Caco-2 (cell line): ENCODE results near the gene PKP3. TPM values are rescaled to one million over a fixed set of nuclear protein-coding genes. Genes with fewer than 3 reads are reported as not detected.

Source experiments
- BruUV-seq: library from RNA; stranded (reverse); fragments of 400-500 nt; replicated peaks from 2 replicates; lab custom pipeline; 2021; lab: Mats Ljungman, UMichigan
- CTCF ChIA-PET: fragments of 300-600 bp; sonication (Branson Sonifier 250); formaldehyde crosslinking; loops from one replicate; lab custom pipeline; 2022; ENCODE audit warnings: antibody characterized with exemption; lab: Charles Lee
- POLR2A ChIA-PET: fragments of 300-600 bp; sonication (Branson Sonifier 250); formaldehyde crosslinking; loops from one replicate; lab custom pipeline; 2022; ENCODE audit warnings: antibody characterized with exemption; lab: Charles Lee
- DNase-seq, 2 experiments: peaks; one replicate each; pipeline versions ENCODE4 v3.0.0 to v3.0.0-alpha.2; 2020 to 2022
- H3K27me3 ChIP-seq: replicated peaks from 2 replicates; pipeline ENCODE4 v1.6.0; 2011; ENCODE audit warnings: low read length; ENCODE audit not compliant: control insufficient read depth, insufficient read depth
- H3K36me3 ChIP-seq: 2 replicates; pipeline ENCODE4 v1.5.1; 2011; ENCODE audit warnings: low read length; ENCODE audit not compliant: control insufficient read depth, insufficient read depth
- H3K4me1 ChIP-seq: fragments of 250-450 bp; sonication (Bioruptor Pico); 2 replicates; pipeline ENCODE4 v1.5.1; 2020; ENCODE audit warnings: mild to moderate bottlenecking
- H3K4me3 ChIP-seq: 2 replicates; pipeline ENCODE4 v1.5.1; 2011; ENCODE audit warnings: low read depth, mild to moderate bottlenecking, control low read depth, low read length
- H3K9me3 ChIP-seq: fragments of 250-450 bp; sonication (Bioruptor Pico); 2 replicates; pipeline ENCODE4 v1.5.1; 2020; ENCODE audit warnings: mild to moderate bottlenecking, moderate library complexity
- H3K27ac Mint-ChIP-seq: one replicate; pipeline ENCODE4 v1.8.0; 2022; ENCODE audit warnings: mixed read lengths; ENCODE audit not compliant: unreplicated experiment
- H3K27me3 Mint-ChIP-seq: one replicate; pipeline ENCODE4 v1.8.0; 2022; ENCODE audit warnings: mixed read lengths; ENCODE audit not compliant: insufficient read depth, unreplicated experiment
- H3K36me3 Mint-ChIP-seq: one replicate; pipeline ENCODE4 v1.8.0; 2022; ENCODE audit warnings: mild to moderate bottlenecking, mixed read lengths; ENCODE audit not compliant: insufficient read depth, unreplicated experiment
- H3K4me1 Mint-ChIP-seq: one replicate; pipeline ENCODE4 v1.8.0; 2022; ENCODE audit warnings: low read depth, mixed read lengths; ENCODE audit not compliant: unreplicated experiment
- H3K4me3 Mint-ChIP-seq: one replicate; pipeline ENCODE4 v1.8.0; 2022; ENCODE audit warnings: mild to moderate bottlenecking, moderate library complexity, mixed read lengths; ENCODE audit not compliant: unreplicated experiment
- H3K9me3 Mint-ChIP-seq: one replicate; pipeline ENCODE4 v1.8.0; 2022; ENCODE audit warnings: mixed read lengths; ENCODE audit not compliant: unreplicated experiment
- CTCF ChIP-seq, 2 experiments: fragments of 200-600 bp in 1 of 2; IDR thresholded peaks; 1 replicate in 1 of 2; 2 replicates in 1 of 2; pipeline versions ENCODE4 v1.5.1 to v1.8.0; 2011 to 2022; ENCODE audit warnings: antibody characterized with exemption in 1 of 2, control low read depth in 1 of 2, inconsistent platforms in 1 of 2, low read depth in 1 of 2, low read length in 1 of 2, mild to moderate bottlenecking in 1 of 2, moderate library complexity in 1 of 2; ENCODE audit not compliant: insufficient read depth in 1 of 2, severe bottlenecking in 1 of 2, unreplicated experiment in 1 of 2
- intact Hi-C: fragments of 100-400 bp; cut with micrococcal nuclease; formaldehyde crosslinking; loops from one replicate; pipeline ENCODE4 v1.10.0; 2022; ENCODE audit not compliant: unreplicated experiment
- total RNA-seq: library from RNA; stranded (reverse); gene quantifications from 2 replicates; pipeline ENCODE4 v1.2.3, GENCODE V29; 2022

PKP3 gene
- total RNA-seq, 1 experiment from 2014 or later = 149 TPM

DNA sequence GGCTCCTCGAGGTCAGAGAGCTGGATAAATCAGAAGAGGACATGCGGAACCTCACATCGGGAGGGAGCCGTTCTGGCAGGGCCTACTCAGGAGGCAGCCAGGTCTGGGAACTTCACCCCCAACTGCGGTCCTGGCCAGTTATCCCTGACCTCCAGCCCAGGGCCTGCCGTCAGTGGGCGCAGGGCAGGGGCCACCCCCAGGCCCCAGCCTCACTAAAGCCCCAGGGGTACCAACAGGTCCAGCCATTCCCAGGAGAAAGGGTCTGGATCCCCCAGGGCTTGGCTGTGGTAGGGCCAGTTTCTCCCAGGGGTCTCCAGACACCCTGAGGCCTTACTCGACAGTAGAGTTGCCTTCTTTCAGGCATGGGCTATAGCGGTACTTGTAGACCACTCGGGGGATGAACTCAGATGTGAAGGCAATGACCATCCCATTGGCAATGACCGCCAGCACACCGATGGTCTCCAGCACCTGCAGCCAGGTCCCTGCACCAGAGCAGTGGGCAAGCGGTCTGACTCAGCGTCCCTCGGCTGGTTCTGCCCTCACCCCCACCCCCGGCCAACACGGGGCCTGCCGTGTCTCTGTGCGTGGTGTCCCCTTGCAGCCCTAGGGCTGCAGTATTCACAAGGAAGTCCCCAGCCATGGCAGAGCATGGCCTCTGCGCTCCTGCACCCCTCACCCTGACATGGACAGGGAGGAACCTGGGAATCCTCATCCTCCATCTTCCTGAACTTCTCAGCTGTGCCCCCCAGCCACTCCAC lies 25.4 kb downstream of the PKP3 start:
- Mint-ChIP-seq H3K4me1 (peaks cover 15% of the 10 kb centered on the region), H3K36me3 (peaks cover 53% of the 10 kb centered on the region), H3K27me3 (no peaks in the 10 kb centered on the region), H3K4me3 (no peak overlapping the region), H3K9me3 (no peaks in the 10 kb centered on the region), H3K27ac (no peak overlapping the region)
- peaks cover 2% of the 10 kb centered on the region; the same call in 1 of the 2 replicates for H3K36me3 ChIP-seq
- no peak for TF ChIP-seq CTCF (IDR thresholded peaks at IDR 0.05; ENCODE audit: insufficient read depth in 1 of 2, low read depth in 1 of 2, low read length in 1 of 2, severe bottlenecking in 1 of 2, unreplicated experiment in 1 of 2)
- ChIA-PET CTCF (no interaction called here), POLR2A (no interaction called here)
- no TSS peak for BruUV-seq
- no peak overlapping the region for H3K4me3 ChIP-seq
- peaks cover 37% of the 10 kb centered on the region for H3K4me1 ChIP-seq
- intact Hi-C loops = no loop called here
- no peaks in the 10 kb centered on the region for H3K9me3 ChIP-seq
- H3K27me3 ChIP-seq = no peaks in the 10 kb centered on the region
- no peak for DNase-seq

DNA sequence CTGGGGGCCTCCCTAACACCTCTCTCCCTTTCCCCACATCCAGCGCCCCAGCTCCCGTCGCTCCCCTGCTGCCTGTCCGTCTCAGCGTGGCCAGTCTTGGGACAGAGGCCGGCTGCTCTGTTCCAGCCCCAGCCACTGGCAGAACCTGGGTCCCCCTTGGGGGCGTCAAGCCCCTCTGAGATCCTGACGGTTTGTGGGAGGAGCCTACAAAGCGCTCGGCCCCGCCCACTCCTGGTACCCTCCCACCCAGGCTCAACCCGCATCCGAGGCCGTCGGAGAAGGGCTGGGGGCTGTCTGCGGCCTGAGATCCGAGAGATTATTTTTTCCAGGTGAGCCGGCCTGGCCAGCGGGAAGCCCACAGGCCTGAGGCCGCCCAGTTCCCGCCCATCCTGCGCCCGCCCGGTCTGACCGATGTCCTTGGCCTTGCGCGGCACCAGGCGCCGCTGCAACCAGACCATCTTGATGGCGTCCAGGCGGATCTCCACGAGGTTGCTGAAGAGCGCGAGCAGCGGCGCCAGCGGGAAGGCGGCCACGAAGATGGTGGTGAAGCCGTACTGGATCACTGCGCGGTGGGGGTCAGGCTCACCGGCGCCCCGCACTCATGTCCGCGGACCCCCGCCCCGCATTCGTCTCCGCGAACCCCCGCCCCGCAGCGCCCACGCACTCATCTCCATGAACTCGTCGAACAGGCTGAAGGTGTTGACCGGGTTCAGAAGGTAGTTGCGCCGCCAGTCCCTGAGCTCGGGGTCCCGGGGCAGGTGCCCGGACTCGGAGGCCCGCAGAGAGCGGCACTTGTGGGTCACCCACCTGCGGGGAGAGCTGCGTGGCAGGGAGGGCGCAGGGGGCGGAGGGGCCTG lies 26.3 kb downstream of the PKP3 start:
- intact Hi-C loops = no loop called here
- H3K36me3 Mint-ChIP-seq = peaks cover 57% of the 10 kb centered on the region
- ChIA-PET CTCF (no interaction called here), POLR2A (no interaction called here)
- no peak for DNase-seq
- BruUV-seq = no TSS peak
- peaks cover 37% of the 10 kb centered on the region for H3K4me1 ChIP-seq
- H3K27me3 Mint-ChIP-seq = no peaks in the 10 kb centered on the region
- H3K27me3 ChIP-seq = no peaks in the 10 kb centered on the region
- H3K4me3 ChIP-seq = no peak overlapping the region
- no peaks in the 10 kb centered on the region for H3K9me3 ChIP-seq
- no peaks in the 10 kb centered on the region for H3K9me3 Mint-ChIP-seq
- no peak overlapping the region for H3K27ac Mint-ChIP-seq
- H3K4me1 Mint-ChIP-seq = peaks cover 13% of the 10 kb centered on the region
- no peak for TF ChIP-seq CTCF (IDR thresholded peaks at IDR 0.05; ENCODE audit: insufficient read depth in 1 of 2, low read depth in 1 of 2, low read length in 1 of 2, severe bottlenecking in 1 of 2, unreplicated experiment in 1 of 2)
- peaks cover 2% of the 10 kb centered on the region; the same call in 1 of the 2 replicates for H3K36me3 ChIP-seq
- no peak overlapping the region for H3K4me3 Mint-ChIP-seq

- Mint-ChIP-seq H3K4me1 (peaks cover 13% of the 10 kb centered on the region), H3K27ac (no peak overlapping the region), H3K36me3 (peaks cover 59% of the 10 kb centered on the region), H3K9me3 (no peaks in the 10 kb centered on the region), H3K27me3 (no peaks in the 10 kb centered on the region), H3K4me3 (no peak overlapping the region)
- ChIA-PET POLR2A (no interaction called here), CTCF (no interaction called here)
- no peak for TF ChIP-seq CTCF (IDR thresholded peaks at IDR 0.05; ENCODE audit: insufficient read depth in 1 of 2, low read depth in 1 of 2, low read length in 1 of 2, severe bottlenecking in 1 of 2, unreplicated experiment in 1 of 2)
- H3K27me3 ChIP-seq = no peaks in the 10 kb centered on the region
- no peak overlapping the region for H3K4me3 ChIP-seq
- peaks cover 30% of the 10 kb centered on the region for H3K4me1 ChIP-seq
- no TSS peak for BruUV-seq
- intact Hi-C loops = no loop called here
- no peaks in the 10 kb centered on the region for H3K9me3 ChIP-seq
- no peak for DNase-seq
- peaks cover 2% of the 10 kb centered on the region; the same call in 1 of the 2 replicates for H3K36me3 ChIP-seq
Observed at GRCh38 chr11:420911-421321, 26.9 kb downstream of the PKP3 start.
